ENCODE results near the gene RBM47.
A peak's percentile ranks its signal among the peaks of the same experiment; 100 is the strongest.
"Not testable (repeated sequence)": the region's sequence is repeated elsewhere in the genome, so short reads cannot be mapped to it uniquely, and the experiment has no call there.

Gene RBM47

GRCh38 chr4:40629401-40630334 lies at the start of gene RBM47:
RBM47 (minus strand) TSS chr4:40629864; CDS start chr4:40438893, 190,971 bp downstream.
- peak; percentile 16 for DNase-seq

- DNase-seq: no peak
These were observed 48.8 kb upstream of the RBM47 start for GRCh38 chr4:40678421-40678820.

GRCh38 chr4:40675166-40675565 lies 45.5 kb upstream of the RBM47 start:
- DNase-seq: peak; percentile 54

- DNase-seq: no peak
These were observed 43.2 kb upstream of the RBM47 start for GRCh38 chr4:40672528-40673522.

GRCh38 chr4:40669504-40669903 lies 39.8 kb upstream of the RBM47 start:
- no peak for DNase-seq

- DNase-seq: no peak
These were observed 36.2 kb upstream of the RBM47 start for GRCh38 chr4:40665842-40666241.

GRCh38 chr4:40662962-40663604 lies 33.4 kb upstream of the RBM47 start:
- DNase-seq: peak; percentile 46

GRCh38 chr4:40661803-40662202 lies 32.1 kb upstream of the RBM47 start:
- DNase-seq: no peak

GRCh38 chr4:40656201-40656863 lies 26.7 kb upstream of the RBM47 start:
- no peak for DNase-seq

- no peak for DNase-seq
These were observed 21.6 kb upstream of the RBM47 start for GRCh38 chr4:40651280-40651679.

GRCh38 chr4:40649321-40649720 lies 19.7 kb upstream of the RBM47 start:
- DNase-seq: no peak

- no peak for DNase-seq
These were observed 19.1 kb upstream of the RBM47 start for GRCh38 chr4:40648742-40649281.

GRCh38 chr4:40648131-40648530 lies 18.5 kb upstream of the RBM47 start:
- no peak for DNase-seq

- no peak for DNase-seq
These were observed 15.9 kb upstream of the RBM47 start for GRCh38 chr4:40645586-40645985.

- no peak for DNase-seq
These were observed 2.4 kb upstream of the RBM47 start for GRCh38 chr4:40632080-40632479.

GRCh38 chr4:40630335-40631021 lies 814 bp upstream of the RBM47 start:
- no peak for DNase-seq

GRCh38 chr4:40628888-40629287 lies 776 bp downstream of the RBM47 start:
- no peak for DNase-seq

GRCh38 chr4:40628407-40628806 lies 1.3 kb downstream of the RBM47 start:
- DNase-seq: not testable (repeated sequence)

GRCh38 chr4:40627540-40627939 lies 2.1 kb downstream of the RBM47 start:
- DNase-seq: no peak

- no peak for DNase-seq
These were observed 3.3 kb downstream of the RBM47 start for GRCh38 chr4:40626183-40626990.

- no peak for DNase-seq
These were observed 6.0 kb downstream of the RBM47 start for GRCh38 chr4:40623707-40624106.
